GM18508 (cell line): ENCODE results near the gene MAPK9.

Experiments
- ATAC-seq: cut with Tn5 transposase; IDR thresholded peaks from one replicate; pipeline ENCODE4 v1.9.1; 2021; ENCODE audit warnings: moderate number of reproducible peaks; ENCODE audit not compliant: insufficient read depth, unreplicated experiment

Gene MAPK9

DNA sequence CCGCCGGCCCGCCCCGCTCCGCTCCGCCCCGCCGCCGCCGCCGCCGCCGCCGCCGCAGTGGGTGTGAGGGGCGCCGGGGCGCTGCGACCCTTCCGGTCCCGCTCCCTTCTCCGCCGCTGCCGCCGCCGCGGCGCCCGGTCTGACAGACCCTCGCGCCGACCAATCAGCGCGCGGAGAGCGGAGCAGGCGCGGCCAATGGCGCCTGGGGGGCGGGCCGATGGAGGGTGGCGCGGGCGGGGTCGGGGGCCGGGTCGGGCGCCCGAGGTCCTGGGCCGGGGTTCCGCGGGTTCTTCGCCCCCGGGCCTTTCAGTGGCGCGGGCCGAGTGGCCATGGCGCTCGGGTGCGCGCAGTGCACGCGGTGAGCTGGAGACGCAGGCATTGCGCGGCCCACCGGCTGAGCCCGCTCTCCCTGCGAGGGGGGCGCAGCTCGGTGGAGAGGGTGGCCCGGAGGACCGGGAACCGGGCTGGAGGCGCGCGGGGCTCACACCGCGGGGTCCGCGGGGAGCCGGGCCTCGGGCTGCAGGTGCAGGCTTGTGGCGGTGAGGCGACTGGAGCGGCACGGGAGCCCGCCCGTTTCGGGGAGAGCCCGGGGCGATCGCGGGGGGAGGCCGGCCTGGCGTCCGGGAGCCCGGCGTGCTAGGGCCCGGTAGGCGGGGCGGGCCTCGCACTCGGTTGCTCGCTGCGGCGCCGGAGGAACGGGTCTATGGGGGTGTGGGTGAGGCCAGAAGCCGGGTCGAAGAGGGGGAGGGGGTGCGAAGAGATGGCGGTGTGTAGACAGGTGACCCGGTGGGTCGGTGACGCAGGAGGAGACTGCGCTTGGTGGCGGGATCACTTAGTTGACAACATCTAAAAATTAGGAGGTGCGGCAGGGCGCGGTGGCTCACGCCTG, at the start of gene MAPK9:
Gene MAPK9 (minus strand): TSS at position 141 of the 889 bp plus-strand sequence. CDS start 11,522 bp downstream, outside the sequence.
- peak; percentile 49 for ATAC-seq

DNA sequence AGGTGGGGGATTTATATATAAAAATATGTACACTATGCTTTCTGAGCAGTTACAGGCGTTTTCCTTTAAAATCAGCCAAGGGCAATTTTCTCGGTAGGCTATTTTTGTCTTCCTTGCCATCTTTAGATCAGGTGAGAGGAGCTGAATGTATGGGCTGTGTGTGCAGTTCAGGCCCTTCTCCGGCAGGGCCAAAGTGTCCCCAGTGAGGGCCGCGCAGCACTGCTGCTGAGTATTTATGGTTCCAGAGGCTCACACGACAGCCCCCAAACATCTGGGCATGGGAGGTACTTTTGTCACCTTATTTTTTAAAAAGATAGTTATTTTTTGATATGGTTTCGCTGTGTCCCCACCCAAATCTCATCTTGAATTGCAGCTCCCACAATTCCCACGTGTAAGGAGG, 49.7 kb upstream of the MAPK9 start:
- ATAC-seq: no peak

DNA sequence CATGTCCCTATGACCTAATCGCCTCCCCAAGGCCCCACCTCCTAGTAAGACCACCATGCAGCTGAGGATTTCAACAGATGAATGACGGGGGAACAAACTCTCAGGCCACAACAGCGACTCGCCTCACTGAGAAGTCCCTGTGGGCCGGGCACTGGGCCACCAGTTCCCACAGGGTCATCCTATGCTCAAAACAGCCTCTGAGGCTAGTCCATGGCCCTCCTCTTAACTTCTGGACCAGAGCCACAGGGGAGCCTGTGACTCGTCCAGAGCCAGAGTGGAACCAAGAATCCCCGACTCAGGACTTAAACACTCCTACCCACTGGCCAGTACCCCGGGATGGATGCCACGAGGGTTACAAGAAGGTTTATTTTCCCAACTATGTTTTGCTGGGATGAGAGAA, 49.0 kb upstream of the MAPK9 start:
- no peak for ATAC-seq

DNA sequence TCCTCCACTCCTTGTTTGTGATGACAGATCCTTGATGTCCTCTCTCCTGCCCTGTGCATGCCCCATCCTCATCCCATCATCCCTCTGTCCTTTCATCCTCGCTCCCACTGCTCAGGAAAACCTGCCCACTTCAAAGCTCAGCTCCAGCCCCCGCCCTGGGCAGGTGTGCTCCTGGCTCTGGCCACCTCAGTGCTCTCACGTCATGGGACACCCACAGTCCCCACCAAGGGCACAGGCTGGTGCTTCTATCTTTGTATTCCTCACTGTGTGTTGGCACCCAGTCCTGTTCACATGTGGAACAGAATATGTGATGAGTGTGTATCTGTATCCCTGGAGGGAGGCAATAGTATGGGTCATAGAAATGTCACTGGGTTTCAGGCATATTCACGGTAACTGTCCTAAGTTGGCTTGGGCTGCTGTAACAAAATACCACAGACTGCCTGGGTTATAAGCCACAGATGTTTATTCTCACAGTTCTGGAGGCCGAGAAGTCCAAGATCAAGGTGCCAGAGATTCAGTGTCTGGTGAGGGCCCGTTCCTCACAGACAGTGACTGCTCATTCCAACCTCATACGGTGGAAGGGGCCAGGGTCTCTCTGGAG, 47.8 kb upstream of the MAPK9 start:
- no peak for ATAC-seq

DNA sequence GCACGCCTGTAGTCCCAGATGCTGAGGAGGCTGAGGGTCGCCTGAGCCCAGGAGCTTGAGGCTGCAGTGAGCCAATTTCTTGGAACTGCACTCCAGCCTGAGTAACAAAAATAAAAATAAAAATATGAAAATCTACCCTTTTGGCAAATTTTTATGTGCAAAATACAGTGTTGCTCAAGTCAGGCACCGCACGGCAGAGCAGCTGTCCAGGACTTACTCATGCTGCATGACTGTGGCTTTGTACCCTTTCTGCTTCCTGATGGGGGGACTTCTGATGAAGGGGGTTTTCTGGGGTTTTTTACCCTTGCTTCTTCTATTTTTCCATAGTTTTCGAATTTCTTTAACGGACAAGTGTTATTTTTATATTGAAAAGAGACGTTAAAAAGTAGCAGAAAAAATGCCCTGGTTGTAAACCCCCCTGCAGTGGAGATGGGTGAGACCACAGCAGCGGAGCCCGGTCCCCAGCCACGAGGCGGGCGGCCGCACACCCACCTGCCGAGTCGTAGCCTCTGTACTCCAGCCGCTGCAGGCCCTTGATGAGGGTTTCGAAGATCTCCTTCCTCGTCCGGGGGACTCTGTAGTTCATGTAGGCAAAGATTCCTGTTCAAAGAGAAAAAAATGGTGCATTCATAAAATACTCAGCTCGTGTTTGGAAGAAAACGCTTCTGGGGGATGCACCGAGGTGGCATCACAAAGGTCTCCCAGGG, 46.3 kb upstream of the MAPK9 start:
- ATAC-seq: no peak

DNA sequence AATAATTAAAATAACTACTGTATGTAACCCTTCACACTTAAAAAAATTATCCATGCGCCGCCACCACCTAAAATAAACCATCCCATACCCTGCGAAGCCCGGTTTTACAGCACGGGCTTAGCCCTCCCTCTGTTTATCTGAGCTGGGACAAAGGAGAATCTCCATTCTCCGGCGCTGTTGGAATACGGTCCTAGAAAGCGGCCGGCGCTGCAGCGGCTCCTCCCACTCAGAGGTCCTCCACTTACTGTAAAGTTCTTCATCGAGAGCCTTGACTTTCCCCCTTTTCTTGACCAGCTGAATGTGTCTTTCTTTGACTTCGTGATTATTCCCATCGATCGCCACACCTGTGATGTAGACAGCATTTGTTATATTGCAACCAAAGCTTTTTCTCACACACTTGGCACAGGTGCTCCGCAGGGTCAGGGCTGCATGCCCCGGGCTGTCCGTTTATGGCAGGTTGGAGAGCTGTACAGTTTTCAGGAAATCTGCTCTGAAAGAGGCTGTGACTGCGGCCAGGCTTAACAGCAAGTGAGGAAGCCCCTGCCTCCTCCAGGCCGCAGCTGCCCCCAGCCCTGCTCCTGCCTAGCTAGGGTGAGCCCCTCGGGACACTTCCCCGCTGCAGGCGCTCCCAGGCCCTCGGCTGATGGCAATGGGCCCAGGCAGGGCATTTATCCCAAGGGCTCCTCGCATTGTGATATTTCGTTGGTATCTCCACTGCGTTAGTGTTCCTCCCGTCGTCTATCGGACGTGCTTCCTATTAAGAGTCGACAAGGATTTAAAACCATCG, 44.5 kb upstream of the MAPK9 start:
- no peak for ATAC-seq

DNA sequence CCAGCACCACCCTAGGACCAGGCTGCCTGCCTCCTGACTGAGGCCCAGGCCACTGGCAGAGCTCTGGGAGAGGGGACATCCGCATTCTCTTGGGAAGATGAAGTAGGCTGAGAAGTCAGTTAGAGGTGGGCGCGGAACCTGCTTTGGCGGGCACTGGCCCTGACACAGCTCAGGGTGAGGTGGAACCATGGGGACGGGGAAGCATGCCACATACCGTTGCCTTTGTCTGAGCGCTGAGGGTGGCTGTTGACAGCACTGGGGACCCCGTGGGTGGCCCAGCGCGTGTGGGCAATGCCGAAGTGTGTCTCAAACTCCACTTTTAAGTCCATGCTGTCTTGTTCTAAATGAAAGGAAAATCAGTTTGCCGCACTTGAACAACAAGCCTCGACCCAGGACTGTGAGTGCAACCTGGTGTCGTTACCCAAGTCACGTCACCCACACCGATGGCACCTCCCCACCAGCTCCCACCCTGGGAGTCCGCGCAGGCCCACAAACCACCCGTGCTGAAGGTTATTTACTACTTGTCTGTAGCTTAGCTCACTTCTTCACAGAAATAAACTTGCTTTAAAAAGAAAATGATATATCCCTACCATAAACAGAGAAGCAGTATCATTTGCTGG, 43.8 kb upstream of the MAPK9 start:
- ATAC-seq: no peak

DNA sequence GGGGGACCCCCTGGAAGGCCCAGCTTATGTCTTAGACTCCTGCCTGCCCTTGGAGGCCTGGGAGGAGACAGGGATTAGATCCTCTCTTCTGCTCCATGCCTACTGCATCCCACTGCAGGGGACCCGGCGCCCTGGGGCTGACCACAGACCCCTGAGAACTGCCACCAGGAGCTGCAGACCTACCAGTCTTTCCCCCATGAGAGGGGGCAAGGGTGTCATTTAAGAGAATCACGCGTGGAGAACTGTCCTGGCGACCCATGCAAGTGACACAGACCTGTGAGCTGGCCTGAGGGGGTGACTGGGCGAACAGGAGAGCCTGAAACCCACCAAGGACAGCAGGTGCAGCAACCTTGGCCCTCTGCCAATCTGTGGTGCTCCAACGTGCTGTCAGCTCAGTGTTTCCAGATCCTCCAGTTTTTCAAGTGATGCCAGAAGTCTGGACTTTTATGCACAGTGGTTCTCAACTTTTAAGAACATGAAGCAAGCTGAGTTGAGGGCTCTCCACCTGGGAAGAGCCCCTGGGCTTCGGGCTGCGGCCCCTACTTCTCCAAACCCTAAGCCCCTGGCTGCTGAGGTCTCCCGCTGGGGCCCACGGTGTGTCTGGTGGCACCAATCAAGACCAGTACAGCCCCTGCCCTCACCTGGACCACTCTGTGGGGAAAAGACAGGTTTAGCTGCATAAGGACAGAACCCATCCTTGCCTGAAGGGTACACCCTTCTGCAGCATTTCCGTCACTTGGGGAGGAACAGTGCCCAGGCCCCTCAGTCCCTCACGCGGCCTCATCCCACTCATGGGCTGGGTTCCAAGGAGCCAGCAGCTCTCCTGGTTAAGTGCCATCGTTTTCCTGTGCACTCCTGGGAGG, 43.1 kb upstream of the MAPK9 start:
- ATAC-seq: no peak

DNA sequence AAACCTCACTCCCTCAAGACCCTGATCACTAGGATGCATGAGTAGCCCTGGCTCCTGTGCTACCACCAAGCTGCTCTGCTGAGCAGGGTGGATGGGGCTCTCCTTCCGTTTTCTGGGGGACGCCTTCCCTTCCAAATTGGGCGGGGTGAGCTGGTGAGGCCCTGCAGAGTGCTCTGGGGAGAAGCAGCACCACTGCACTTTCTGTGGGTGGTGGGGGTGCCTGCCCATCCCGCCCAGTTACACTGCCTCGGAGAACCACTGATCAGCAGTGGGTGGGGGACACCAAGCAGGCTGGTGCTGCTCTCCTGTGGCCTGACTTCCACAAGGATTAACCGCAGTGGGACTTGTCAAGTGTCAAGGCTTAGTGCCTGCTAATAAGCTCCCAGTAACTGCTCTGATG, 42.3 kb upstream of the MAPK9 start:
- ATAC-seq: no peak

DNA sequence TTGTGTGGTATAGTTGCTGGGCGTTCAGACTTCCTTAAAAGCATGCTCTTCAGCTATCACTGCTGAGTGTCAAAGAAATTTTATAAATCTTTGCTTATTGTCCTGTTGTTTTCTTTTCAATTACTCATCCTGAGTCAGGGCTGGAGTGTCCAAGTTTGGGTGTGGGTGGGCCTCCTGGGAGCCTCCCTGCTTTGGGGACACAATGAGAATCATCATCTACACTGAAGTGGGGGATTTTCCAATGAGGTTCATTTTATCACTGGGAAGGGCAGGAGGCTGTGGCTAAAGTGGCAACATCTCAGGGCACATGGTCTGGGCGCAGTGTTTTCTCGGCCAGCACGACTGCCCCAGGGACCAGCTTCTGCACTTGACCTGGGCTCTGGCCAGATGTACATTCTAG, 41.8 kb upstream of the MAPK9 start:
- ATAC-seq: no peak

DNA sequence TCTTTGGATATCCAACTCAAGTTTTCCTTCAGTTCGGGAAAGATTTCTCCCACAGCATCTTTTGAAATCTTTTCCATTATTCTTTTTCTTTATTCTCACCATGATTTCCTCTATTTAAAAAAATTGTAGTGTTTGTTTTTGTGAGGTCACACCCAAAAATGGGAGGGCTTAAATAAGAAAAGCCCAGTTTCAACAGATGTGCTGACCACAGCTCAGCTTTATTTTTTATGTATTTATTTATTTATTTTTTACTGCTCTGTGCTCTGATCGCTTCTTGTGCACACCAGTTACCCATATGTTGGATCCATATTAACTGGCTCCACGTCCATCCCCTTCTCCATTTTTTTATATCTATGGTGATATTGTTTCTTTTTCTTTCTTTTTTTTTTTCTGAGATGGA, 41.0 kb upstream of the MAPK9 start:
- no peak for ATAC-seq

DNA sequence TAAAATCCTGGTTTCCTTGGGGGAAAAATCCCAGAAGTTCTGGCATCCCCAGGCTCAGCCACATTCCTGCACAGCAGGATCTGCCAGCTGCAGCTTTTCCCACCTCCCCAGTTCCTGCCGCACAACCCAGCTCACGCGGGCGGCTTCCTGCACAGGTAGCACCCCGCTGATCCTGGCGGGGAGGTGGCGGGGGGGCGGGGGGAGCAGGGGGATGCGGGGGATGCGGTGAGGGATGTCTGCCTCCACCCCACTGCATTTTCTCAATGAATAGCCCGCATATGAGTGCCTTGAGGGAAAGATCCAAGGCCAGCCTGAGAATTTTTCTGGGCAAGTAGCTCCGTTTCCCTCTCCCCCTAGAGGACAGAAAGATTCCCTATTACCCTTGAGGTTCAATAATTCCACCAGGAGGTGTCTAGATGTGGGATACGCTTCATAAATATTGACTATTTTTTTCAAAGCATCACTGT, 40.2 kb upstream of the MAPK9 start:
- ATAC-seq: no peak

DNA sequence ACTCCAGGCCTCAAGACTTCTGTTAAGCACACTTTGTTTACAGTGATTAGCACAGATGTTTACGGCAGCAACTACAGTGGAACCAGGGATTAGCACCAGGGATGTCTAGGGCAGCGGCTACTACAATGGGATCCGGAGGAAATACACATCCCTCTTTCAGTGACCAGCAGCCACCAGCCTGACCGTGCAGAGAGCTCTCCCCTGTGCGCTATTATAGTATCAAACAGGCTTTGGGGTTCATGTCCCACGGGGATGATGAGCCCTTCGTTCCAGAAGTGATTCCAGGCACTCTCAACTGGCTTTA, 39.7 kb upstream of the MAPK9 start:
- ATAC-seq: no peak

DNA sequence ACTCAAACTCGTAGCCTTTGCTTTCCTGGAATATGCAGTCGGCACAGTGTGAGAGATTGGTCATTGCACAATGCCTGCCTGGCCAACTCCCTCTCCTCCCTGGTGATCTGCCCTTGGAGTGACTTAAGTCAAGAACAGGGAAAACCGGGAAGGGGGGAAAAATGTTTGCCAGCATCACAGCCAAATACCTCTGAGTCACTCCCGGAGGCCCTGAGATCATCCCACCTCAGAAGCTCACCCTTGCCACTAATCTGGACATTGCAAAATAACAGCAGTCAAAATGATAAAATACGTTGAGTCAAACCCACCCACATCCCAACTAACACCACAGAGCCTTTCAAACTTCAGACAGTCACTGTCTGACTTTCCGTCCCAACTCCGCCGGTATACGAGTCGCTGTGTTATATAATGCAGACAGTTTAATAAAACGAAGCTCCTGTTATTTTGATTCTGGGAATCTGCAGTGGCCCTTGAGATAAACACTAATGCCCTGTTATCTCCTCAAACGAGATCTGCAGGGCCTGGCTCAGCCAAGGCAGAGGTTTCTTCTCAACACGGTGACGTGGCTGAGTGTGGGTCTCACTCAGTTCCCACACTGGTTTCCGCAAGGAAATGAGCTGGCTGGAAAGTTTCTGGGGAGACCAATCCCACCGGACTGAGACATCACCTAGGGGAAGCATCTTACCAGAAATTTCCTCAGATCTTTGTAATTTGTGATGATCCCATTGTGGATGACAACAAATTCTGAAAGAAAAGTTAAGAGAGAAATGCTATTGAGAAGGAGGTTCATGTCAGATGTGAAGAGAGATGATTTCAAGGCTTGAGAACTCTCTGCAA, 39.1 kb upstream of the MAPK9 start:
- no peak for ATAC-seq

DNA sequence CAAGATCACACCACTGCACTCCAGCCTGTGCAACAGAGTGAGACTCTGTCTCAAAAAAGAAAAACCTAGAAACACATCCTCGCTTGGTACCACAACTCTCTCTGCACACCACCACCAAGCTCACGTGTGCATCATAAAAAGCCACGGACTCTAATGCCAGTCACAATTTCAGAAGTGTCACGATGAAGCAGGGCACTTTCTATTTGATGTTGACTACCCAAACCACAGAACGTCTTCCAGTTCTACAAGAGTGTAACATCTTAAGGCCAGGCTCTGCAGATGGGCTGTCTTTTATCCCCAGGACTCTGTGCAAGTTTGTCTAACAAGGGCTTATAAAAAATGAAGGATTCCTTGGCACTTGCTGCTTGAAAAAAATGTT, 38.4 kb upstream of the MAPK9 start:
- no peak for ATAC-seq

DNA sequence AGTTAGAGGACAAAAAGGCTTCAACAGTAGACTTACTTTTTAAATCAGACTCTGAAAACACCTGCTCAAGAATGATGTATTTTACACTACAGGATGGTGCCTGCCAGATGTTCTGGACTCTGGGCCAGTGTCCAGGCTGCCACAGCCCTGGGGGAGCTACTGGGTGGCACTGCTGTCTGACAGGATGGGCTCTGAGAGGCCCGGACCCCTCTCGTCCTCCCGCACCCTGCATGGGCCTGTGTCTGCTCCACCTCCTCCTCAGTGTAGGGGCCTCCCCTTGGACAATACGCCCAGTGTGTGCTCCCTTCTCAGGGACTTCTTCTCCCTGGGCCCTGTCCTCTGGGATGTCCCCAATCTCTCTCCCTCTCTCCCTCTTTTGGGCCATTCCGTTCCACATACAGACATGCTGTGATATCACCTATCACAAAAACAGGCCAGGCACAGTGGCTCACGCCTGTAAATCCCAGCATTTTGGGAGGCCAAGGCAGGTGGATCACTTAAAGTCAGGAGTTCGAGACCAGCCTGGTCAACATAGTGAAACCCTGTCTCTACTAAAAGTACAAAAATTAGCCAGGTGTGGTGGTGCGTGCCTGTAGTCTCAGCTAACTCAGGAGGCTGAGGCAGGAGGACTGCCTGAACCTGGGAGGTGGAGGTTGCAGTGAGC, 37.9 kb upstream of the MAPK9 start:
- no peak for ATAC-seq

DNA sequence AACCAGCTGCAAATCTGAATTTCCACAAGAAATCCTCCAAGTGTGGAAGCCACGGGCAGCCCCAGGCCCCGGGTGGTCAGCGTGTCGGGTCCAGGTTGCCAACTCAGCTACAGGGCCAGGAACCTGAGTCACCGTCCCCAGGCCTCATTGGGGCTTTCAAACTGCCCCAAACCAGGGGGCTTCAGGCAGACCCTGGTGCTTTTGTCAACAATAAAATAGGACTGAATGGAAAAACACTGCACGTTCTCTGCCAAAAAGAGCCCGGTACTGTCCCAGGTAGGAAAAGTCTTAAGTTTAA, 37.2 kb upstream of the MAPK9 start:
- no peak for ATAC-seq
